PFSK-1 (cell line): ENCODE measurements around the gene TEX29.

ENCODE experiments used
- FOXP2 ChIP-seq: optimal IDR thresholded peaks from 2 replicates; pipeline ENCODE3; 2011; ENCODE audit warnings: borderline replicate concordance, control low read depth, inconsistent platforms; ENCODE audit not compliant: insufficient read depth; ENCODE audit errors: extremely low read length, extremely low read depth
- POLR2AphosphoS5 ChIP-seq: IDR thresholded peaks from 2 replicates; pipeline ENCODE4 v1.6.1; 2012; ENCODE audit warnings: low read depth, mild to moderate bottlenecking, control low read depth, low read length, moderate library complexity
- REST ChIP-seq, 2 experiments: IDR thresholded peaks; 2 replicates each; pipeline versions ENCODE4 v1.6.1 to v1.8.0; 2011 to 2012; ENCODE audit warnings: low read depth in 2 of 2, low read length in 2 of 2, control low read depth in 1 of 2, inconsistent platforms in 1 of 2, mild to moderate bottlenecking in 1 of 2, moderate library complexity in 1 of 2; ENCODE audit not compliant: insufficient read depth in 1 of 2
- SIN3A ChIP-seq: IDR thresholded peaks from 2 replicates; pipeline ENCODE4 v1.6.1; 2012; ENCODE audit warnings: mild to moderate bottlenecking, low read length, moderate library complexity, borderline replicate concordance; ENCODE audit not compliant: insufficient read depth
- TAF1 ChIP-seq: IDR thresholded peaks from 2 replicates; pipeline ENCODE4 v1.6.1; 2012; ENCODE audit warnings: low read length, control low read depth, borderline replicate concordance; ENCODE audit not compliant: insufficient read depth

- TF ChIP-seq POLR2AphosphoS5 (no peak), REST (IDR thresholded peaks at IDR 0.05; ENCODE audit: insufficient read depth in 1 of 2, low read depth in 2 of 2, low read length in 2 of 2) (no peak), FOXP2 (no peak), TAF1 (no peak), SIN3A (no peak)
These were observed 62.0 kb downstream of the TEX29 start for GRCh38 chr13:111382411-111382810.
